Osteocyte (in vitro differentiated cells): ENCODE measurements around the gene PEF1. TPM values are rescaled to one million over a fixed set of nuclear protein-coding genes. Genes with fewer than 3 reads are reported as not detected.

Experiments used
- DNase-seq: peaks from one replicate; pipeline ENCODE4 v3.0.0; 2021; ENCODE audit warnings: mixed read lengths; ENCODE audit not compliant: unreplicated experiment; ENCODE audit errors: extremely low spot score
- H3K27ac Mint-ChIP-seq: one replicate; pipeline ENCODE4 v1.8.0; 2021; ENCODE audit warnings: mild to moderate bottlenecking, mixed read lengths; ENCODE audit not compliant: unreplicated experiment
- H3K27me3 Mint-ChIP-seq: one replicate; pipeline ENCODE4 v1.8.0; 2021; ENCODE audit warnings: mixed read lengths; ENCODE audit not compliant: unreplicated experiment
- H3K36me3 Mint-ChIP-seq: one replicate; pipeline ENCODE4 v1.8.0; 2021; ENCODE audit warnings: mixed read lengths; ENCODE audit not compliant: unreplicated experiment
- H3K4me1 Mint-ChIP-seq: one replicate; pipeline ENCODE4 v1.8.0; 2021; ENCODE audit warnings: mixed read lengths; ENCODE audit not compliant: unreplicated experiment
- H3K4me3 Mint-ChIP-seq: one replicate; pipeline ENCODE4 v1.8.0; 2021; ENCODE audit warnings: mild to moderate bottlenecking, moderate library complexity, mixed read lengths; ENCODE audit not compliant: unreplicated experiment
- H3K9me3 Mint-ChIP-seq: one replicate; pipeline ENCODE4 v1.8.0; 2021; ENCODE audit warnings: mixed read lengths; ENCODE audit not compliant: unreplicated experiment
- CTCF ChIP-seq: fragments of 200-600 bp; sonication (generic); IDR thresholded peaks from 2 replicates; pipeline ENCODE4 v1.5.0; 2021; ENCODE audit warnings: antibody characterized with exemption, mild to moderate bottlenecking, moderate library complexity
- total RNA-seq: library from RNA; stranded (reverse); gene quantifications from 2 replicates; pipeline ENCODE4 v1.2.1, GENCODE V29; 2021

PEF1 gene
- total RNA-seq, 1 donor from 2014 or later: 57.0 TPM

GRCh38 chr1:31669786-31670592, 25.3 kb upstream of the PEF1 start:
- no peaks in the 10 kb centered on the region for H3K27me3 Mint-ChIP-seq
- TF ChIP-seq CTCF: peak; percentile 13
- DNase-seq: peak; percentile 90
- no peaks in the 10 kb centered on the region for H3K36me3 Mint-ChIP-seq
- H3K27ac Mint-ChIP-seq: peak overlapping the region; percentile 84
- H3K4me3 Mint-ChIP-seq: peak overlapping the region; percentile 18
- peaks cover 59% of the 10 kb centered on the region for H3K4me1 Mint-ChIP-seq
- H3K9me3 Mint-ChIP-seq: no peaks in the 10 kb centered on the region

GRCh38 chr1:31669433-31669785, 24.7 kb upstream of the PEF1 start:
- H3K9me3 Mint-ChIP-seq: no peaks in the 10 kb centered on the region
- peak overlapping the region; percentile 34 for H3K27ac Mint-ChIP-seq
- no peaks in the 10 kb centered on the region for H3K27me3 Mint-ChIP-seq
- peak overlapping the region; percentile 18 for H3K4me3 Mint-ChIP-seq
- peaks cover 54% of the 10 kb centered on the region for H3K4me1 Mint-ChIP-seq
- no peaks in the 10 kb centered on the region for H3K36me3 Mint-ChIP-seq
- DNase-seq: no peak
- no peak for TF ChIP-seq CTCF

GRCh38 chr1:31668303-31668883, 23.7 kb upstream of the PEF1 start:
- H3K4me3 Mint-ChIP-seq: no peak overlapping the region
- no peaks in the 10 kb centered on the region for H3K27me3 Mint-ChIP-seq
- H3K27ac Mint-ChIP-seq: no peak overlapping the region
- H3K9me3 Mint-ChIP-seq: no peaks in the 10 kb centered on the region
- TF ChIP-seq CTCF: no peak
- H3K4me1 Mint-ChIP-seq: peaks cover 52% of the 10 kb centered on the region
- H3K36me3 Mint-ChIP-seq: no peaks in the 10 kb centered on the region
- DNase-seq: no peak

GRCh38 chr1:31667065-31667785, 22.5 kb upstream of the PEF1 start:
- Mint-ChIP-seq H3K27ac (peak overlapping the region; percentile 23), H3K4me1 (peaks cover 52% of the 10 kb centered on the region), H3K27me3 (no peaks in the 10 kb centered on the region), H3K36me3 (no peaks in the 10 kb centered on the region), H3K9me3 (no peaks in the 10 kb centered on the region), H3K4me3 (no peak overlapping the region)
- DNase-seq: no peak
- no peak for TF ChIP-seq CTCF
